HEK293 (cell line): Measurements from ENCODE around the gene PAX9.

ENCODE experiments used
- GLI2 ChIP-seq: fragments of 450-650 bp; formaldehyde crosslinking; IDR thresholded peaks from 2 replicates; pipeline ENCODE4; 2017; ENCODE audit warnings: missing biosample characterization, missing genetic modification characterization, low read depth, borderline replicate concordance
- GLIS1 ChIP-seq: fragments of 450-650 bp; formaldehyde crosslinking; IDR thresholded peaks from 2 replicates; pipeline ENCODE4 v1.5.1; 2016; ENCODE audit warnings: missing biosample characterization, missing genetic modification characterization
- IKZF3 ChIP-seq: fragments of 450-650 bp; IDR thresholded peaks from 2 replicates; pipeline ENCODE4 v1.5.0; 2018; ENCODE audit warnings: missing biosample characterization, mild to moderate bottlenecking, missing genetic modification characterization, moderate library complexity
- KLF16 ChIP-seq: fragments of 450-650 bp; formaldehyde crosslinking; IDR thresholded peaks from 2 replicates; pipeline ENCODE4 v1.5.1; 2017; ENCODE audit warnings: missing biosample characterization, missing genetic modification characterization
- KLF8 ChIP-seq: fragments of 450-650 bp; formaldehyde crosslinking; IDR thresholded peaks from 2 replicates; pipeline ENCODE4 v1.5.1; 2016; ENCODE audit warnings: missing biosample characterization, missing genetic modification characterization
- OVOL3 ChIP-seq: fragments of 450-650 bp; formaldehyde crosslinking; IDR thresholded peaks from 2 replicates; pipeline ENCODE4 v1.5.1; 2016; ENCODE audit warnings: missing biosample characterization, missing genetic modification characterization
- ZNF341 ChIP-seq: fragments of 450-650 bp; formaldehyde crosslinking; IDR thresholded peaks from 2 replicates; pipeline ENCODE4; 2016; ENCODE audit warnings: low read depth, missing biosample characterization, missing genetic modification characterization
- ZNF366 ChIP-seq: fragments of 450-650 bp; formaldehyde crosslinking; conservative IDR thresholded peaks from 2 replicates; pipeline ENCODE4 v1.5.1; 2016; ENCODE audit warnings: missing biosample characterization, missing genetic modification characterization
- TF ChIP-seq, protein P1 (sequence below): fragments of 450-650 bp; formaldehyde crosslinking; IDR thresholded peaks from 2 replicates; pipeline ENCODE4 v1.5.1; 2016; ENCODE audit warnings: missing biosample characterization, missing genetic modification characterization
- TF ChIP-seq, protein P2 (sequence below): fragments of 450-650 bp; formaldehyde crosslinking; IDR thresholded peaks from 2 replicates; pipeline ENCODE4 v1.5.1; 2017; ENCODE audit warnings: missing biosample characterization, missing genetic modification characterization
- TF ChIP-seq, protein P3 (sequence below): fragments of 450-650 bp; formaldehyde crosslinking; IDR thresholded peaks from 2 replicates; pipeline ENCODE4 v1.5.1; 2016; ENCODE audit warnings: missing biosample characterization, missing genetic modification characterization
- TF ChIP-seq, protein P4 (sequence below): fragments of 450-650 bp; formaldehyde crosslinking; IDR thresholded peaks from 2 replicates; pipeline ENCODE4 v1.5.1; 2016; ENCODE audit warnings: missing biosample characterization, missing genetic modification characterization, low read depth
- TF ChIP-seq, protein P5 (sequence below): fragments of 450-650 bp; formaldehyde crosslinking; IDR thresholded peaks from 2 replicates; pipeline ENCODE4 v1.5.1; 2016; ENCODE audit warnings: missing biosample characterization, missing genetic modification characterization
- TF ChIP-seq, protein P6 (sequence below): fragments of 450-650 bp; formaldehyde crosslinking; IDR thresholded peaks from 2 replicates; pipeline ENCODE4 v1.5.0; 2017; ENCODE audit warnings: missing biosample characterization, missing genetic modification characterization, borderline replicate concordance

PAX9 gene

DNA sequence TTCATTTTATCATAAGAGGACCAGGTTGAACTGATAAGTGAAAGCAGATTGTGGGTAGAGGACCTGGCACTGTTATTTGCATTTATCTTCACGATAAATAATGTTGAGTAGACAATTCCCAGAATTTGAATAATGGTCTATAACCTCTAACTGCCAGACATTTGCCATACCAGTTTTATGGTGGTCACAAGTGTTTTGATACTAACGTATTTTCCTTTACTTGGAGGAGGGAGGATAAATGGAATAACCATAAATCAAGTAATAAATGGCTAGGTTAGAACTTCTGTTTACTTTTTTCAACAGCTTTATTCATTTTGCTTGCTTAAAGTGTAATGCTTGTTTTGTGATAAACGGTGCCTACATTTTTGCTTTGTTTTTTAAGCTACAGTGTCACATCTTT is 9.5 kb downstream of the PAX9 start (continued):
- TF ChIP-seq ZNF366 (tag by site-specific recombination) (peak; percentile 32; the same call in 1 of the 2 replicates), ZNF341 (tag by site-specific recombination) (peak; percentile 82), KLF16 (0 out of 2 replicates have a peak, but pooled peaks have one; percentile 26), OVOL3 (tag by site-specific recombination) (0 out of 2 replicates have a peak, but pooled peaks have one; percentile 39), IKZF3 (peak; percentile 61; the same call in 1 of the 2 replicates), GLI2 (tag by site-specific recombination) (0 out of 2 replicates have a peak, but pooled peaks have one; percentile 8), GLIS1 (peak; percentile 40), KLF8 (tag by site-specific recombination) (no peak)
- TF ChIP-seq, protein P1, sequence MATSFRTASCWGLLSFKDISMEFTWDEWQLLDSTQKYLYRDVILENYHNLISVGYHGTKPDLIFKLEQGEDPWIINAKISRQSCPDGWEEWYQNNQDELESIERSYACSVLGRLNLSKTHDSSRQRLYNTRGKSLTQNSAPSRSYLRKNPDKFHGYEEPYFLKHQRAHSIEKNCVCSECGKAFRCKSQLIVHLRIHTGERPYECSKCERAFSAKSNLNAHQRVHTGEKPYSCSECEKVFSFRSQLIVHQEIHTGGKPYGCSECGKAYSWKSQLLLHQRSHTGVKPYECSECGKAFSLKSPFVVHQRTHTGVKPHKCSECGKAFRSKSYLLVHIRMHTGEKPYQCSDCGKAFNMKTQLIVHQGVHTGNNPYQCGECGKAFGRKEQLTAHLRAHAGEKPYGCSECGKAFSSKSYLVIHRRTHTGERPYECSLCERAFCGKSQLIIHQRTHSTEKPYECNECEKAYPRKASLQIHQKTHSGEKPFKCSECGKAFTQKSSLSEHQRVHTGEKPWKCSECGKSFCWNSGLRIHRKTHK (tag by site-specific recombination) = no peak
- TF ChIP-seq, protein P2, sequence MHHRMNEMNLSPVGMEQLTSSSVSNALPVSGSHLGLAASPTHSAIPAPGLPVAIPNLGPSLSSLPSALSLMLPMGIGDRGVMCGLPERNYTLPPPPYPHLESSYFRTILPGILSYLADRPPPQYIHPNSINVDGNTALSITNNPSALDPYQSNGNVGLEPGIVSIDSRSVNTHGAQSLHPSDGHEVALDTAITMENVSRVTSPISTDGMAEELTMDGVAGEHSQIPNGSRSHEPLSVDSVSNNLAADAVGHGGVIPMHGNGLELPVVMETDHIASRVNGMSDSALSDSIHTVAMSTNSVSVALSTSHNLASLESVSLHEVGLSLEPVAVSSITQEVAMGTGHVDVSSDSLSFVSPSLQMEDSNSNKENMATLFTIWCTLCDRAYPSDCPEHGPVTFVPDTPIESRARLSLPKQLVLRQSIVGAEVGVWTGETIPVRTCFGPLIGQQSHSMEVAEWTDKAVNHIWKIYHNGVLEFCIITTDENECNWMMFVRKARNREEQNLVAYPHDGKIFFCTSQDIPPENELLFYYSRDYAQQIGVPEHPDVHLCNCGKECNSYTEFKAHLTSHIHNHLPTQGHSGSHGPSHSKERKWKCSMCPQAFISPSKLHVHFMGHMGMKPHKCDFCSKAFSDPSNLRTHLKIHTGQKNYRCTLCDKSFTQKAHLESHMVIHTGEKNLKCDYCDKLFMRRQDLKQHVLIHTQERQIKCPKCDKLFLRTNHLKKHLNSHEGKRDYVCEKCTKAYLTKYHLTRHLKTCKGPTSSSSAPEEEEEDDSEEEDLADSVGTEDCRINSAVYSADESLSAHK (tag by site-specific recombination) = peak; percentile 61
- TF ChIP-seq, protein P3, sequence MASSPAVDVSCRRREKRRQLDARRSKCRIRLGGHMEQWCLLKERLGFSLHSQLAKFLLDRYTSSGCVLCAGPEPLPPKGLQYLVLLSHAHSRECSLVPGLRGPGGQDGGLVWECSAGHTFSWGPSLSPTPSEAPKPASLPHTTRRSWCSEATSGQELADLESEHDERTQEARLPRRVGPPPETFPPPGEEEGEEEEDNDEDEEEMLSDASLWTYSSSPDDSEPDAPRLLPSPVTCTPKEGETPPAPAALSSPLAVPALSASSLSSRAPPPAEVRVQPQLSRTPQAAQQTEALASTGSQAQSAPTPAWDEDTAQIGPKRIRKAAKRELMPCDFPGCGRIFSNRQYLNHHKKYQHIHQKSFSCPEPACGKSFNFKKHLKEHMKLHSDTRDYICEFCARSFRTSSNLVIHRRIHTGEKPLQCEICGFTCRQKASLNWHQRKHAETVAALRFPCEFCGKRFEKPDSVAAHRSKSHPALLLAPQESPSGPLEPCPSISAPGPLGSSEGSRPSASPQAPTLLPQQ (tag by site-specific recombination) = no peak
- TF ChIP-seq, protein P4, sequence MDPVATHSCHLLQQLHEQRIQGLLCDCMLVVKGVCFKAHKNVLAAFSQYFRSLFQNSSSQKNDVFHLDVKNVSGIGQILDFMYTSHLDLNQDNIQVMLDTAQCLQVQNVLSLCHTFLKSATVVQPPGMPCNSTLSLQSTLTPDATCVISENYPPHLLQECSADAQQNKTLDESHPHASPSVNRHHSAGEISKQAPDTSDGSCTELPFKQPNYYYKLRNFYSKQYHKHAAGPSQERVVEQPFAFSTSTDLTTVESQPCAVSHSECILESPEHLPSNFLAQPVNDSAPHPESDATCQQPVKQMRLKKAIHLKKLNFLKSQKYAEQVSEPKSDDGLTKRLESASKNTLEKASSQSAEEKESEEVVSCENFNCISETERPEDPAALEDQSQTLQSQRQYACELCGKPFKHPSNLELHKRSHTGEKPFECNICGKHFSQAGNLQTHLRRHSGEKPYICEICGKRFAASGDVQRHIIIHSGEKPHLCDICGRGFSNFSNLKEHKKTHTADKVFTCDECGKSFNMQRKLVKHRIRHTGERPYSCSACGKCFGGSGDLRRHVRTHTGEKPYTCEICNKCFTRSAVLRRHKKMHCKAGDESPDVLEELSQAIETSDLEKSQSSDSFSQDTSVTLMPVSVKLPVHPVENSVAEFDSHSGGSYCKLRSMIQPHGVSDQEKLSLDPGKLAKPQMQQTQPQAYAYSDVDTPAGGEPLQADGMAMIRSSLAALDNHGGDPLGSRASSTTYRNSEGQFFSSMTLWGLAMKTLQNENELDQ (tag by site-specific recombination) = no peak
- TF ChIP-seq, protein P5, sequence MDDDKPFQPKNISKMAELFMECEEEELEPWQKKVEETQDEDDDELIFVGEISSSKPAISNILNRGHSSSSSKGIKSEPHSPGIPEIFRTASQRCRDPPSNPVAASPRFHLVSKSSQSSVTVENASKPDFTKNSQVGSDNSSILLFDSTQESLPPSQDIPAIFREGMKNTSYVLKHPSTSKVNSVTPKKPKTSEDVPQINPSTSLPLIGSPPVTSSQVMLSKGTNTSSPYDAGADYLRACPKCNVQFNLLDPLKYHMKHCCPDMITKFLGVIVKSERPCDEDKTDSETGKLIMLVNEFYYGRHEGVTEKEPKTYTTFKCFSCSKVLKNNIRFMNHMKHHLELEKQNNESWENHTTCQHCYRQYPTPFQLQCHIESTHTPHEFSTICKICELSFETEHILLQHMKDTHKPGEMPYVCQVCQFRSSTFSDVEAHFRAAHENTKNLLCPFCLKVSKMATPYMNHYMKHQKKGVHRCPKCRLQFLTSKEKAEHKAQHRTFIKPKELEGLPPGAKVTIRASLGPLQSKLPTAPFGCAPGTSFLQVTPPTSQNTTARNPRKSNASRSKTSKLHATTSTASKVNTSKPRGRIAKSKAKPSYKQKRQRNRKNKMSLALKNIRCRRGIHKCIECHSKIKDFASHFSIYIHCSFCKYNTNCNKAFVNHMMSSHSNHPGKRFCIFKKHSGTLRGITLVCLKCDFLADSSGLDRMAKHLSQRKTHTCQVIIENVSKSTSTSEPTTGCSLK (tag by site-specific recombination) = no peak
- TF ChIP-seq, protein P6, sequence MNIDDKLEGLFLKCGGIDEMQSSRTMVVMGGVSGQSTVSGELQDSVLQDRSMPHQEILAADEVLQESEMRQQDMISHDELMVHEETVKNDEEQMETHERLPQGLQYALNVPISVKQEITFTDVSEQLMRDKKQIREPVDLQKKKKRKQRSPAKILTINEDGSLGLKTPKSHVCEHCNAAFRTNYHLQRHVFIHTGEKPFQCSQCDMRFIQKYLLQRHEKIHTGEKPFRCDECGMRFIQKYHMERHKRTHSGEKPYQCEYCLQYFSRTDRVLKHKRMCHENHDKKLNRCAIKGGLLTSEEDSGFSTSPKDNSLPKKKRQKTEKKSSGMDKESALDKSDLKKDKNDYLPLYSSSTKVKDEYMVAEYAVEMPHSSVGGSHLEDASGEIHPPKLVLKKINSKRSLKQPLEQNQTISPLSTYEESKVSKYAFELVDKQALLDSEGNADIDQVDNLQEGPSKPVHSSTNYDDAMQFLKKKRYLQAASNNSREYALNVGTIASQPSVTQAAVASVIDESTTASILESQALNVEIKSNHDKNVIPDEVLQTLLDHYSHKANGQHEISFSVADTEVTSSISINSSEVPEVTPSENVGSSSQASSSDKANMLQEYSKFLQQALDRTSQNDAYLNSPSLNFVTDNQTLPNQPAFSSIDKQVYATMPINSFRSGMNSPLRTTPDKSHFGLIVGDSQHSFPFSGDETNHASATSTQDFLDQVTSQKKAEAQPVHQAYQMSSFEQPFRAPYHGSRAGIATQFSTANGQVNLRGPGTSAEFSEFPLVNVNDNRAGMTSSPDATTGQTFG (tag by site-specific recombination) = no peak
